GM18526 (cell line): ENCODE data around the gene ARHGAP10.

Experiments used
- POLR2A ChIP-seq: IDR thresholded peaks from 3 replicates; pipeline ENCODE4 v1.6.1; 2011; ENCODE audit not compliant: insufficient read length; ENCODE audit errors: extremely low read depth

The ARHGAP10 gene

GRCh38 chr4:148078061-148078460 is 346.2 kb downstream of the ARHGAP10 start:
- no peak for TF ChIP-seq POLR2A

- TF ChIP-seq POLR2A = no peak
Observed at GRCh38 chr4:148079961-148080360, 348.1 kb downstream of the ARHGAP10 start.

DNA sequence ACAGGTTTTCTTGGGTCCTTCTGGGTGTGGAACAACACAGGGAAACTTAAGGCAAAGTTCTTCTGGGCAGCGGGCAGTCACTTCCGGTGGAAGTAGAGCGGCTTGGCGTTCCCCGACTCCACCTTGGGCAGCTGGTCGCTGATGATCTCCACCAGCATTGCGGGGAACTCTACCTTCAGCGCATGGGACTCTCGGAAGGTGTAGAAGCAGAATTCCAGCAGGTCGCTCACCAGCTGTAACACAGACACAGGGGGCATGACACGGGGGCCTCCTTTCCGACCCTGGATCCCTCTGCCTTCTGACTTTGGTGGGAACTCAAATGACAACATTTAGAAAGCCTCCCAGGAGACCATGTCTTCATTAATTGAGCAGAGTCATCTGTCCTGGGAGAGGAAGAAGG is 349.4 kb downstream of the ARHGAP10 start:
- TF ChIP-seq POLR2A = no peak

DNA sequence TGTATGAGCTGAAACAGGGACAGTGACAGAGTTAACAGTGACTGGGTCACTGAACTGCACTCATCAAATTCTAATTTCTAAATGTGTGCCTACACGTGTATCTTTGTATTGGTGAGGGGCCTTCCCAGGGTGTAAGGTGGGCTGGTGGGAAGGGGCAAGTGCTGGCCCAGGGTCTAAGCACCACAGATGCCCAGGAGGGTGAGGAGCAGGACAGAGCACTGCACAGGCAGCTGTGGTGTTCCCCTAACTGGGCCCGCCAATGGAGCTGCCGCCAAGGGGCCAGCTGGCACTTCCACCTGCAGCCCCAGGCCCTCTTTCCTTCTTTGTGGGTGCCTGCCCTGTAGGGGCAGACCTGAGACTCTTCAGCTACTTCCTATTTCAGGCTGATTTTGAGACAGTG is 349.9 kb downstream of the ARHGAP10 start:
- no peak for TF ChIP-seq POLR2A

GRCh38 chr4:148089624-148090023 is 357.7 kb downstream of the ARHGAP10 start:
- no peak for TF ChIP-seq POLR2A

GRCh38 chr4:148090029-148090428 is 358.1 kb downstream of the ARHGAP10 start:
- TF ChIP-seq POLR2A = no peak

- no peak for TF ChIP-seq POLR2A
Observed at GRCh38 chr4:148090503-148091476, 358.9 kb downstream of the ARHGAP10 start.

GRCh38 chr4:148091896-148092295 is 360.0 kb downstream of the ARHGAP10 start:
- no peak for TF ChIP-seq POLR2A

DNA sequence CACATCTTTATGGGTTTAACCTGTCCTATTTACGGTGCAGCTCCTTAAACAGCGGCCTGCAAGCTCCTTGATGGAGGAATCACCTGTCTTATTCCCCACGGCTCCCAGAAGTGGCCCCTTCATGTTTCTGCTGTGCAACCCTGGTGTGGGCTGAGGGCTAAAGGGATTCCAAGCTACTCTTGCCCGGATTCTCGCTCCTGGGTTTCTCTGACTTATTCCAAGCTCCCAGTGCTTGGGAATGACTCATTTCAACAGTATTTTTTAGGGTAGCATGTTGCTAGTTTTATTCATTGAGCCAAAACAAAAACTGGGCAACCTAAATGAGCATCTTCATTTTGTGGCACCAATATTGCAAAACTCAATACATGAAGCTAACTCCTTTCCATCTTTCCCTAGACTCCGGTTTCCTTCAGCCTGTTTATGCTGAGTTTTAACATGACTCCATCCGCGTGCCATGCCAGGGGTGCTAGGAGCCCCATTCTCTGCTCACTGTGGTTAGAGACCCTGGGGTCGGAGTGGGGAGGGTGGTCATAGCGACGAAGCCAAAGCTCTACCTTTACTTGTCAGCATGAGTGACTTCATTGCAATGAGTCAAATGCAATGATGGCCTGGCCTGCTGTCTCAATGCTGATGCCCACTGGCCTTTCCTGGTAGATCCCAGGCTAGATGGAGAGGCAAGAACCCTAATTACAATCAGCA is 360.6 kb downstream of the ARHGAP10 start:
- no peak for TF ChIP-seq POLR2A

DNA sequence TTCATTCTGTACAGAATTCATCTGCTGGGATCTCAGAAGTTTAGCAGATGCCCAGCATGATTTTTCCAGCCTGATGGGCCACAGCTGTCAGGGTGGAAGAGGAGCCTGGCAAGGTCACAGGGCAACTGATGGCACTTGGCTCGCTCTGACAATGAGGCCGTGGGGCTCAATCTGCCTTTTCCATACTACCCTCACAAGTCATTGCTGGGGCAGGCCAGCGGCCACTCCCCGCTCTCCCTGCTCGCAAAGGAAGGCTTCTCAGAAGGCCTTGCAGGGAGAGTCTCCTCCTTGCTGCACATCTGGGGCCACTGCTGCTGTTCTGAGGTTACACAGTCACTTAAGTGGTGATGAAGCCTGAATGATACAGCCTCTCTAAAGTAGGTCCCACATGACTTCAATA is 361.2 kb downstream of the ARHGAP10 start:
- no peak for TF ChIP-seq POLR2A

DNA sequence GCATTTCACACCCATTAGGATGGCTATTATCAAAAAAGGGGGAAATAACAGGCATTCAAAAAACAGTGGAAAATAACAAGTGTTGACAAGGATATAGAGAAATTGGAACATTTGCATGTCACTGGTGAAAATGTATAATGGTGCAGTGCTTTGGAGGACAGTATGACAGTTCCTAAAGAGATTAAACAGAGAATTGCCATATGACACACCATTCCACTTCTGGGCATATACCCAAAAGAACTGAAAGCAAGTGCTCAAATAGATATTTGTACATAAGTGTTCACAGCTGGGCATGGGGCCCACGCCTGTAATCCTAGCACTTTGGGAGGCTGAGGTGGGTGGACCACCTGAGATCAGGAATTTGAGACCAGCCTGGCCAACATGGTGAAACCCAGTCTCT is 362.3 kb downstream of the ARHGAP10 start:
- TF ChIP-seq POLR2A = no peak

GRCh38 chr4:148095346-148095923 is 363.5 kb downstream of the ARHGAP10 start:
- no peak for TF ChIP-seq POLR2A

DNA sequence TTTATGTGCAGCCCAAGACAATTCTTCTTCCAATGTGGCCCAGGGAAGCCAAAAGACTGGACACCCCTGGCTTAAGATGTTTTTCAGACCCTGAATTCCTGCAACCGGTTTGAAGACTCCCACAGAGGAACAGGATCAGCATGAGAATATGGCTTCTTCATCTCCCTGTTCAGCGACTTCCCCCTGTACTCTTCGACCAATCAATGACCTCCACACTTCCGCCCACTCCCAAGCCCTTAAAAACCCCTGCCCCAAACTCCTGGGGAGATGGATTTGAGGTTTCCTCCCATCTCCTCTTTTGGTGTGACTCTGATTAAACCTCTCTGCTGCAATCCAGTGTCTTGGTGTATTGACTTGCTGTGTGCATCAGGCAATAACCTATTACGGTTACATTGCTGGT is 365.9 kb downstream of the ARHGAP10 start:
- TF ChIP-seq POLR2A = no peak

GRCh38 chr4:148101235-148101634 is 369.3 kb downstream of the ARHGAP10 start:
- TF ChIP-seq POLR2A = no peak

GRCh38 chr4:148101790-148102189 is 369.9 kb downstream of the ARHGAP10 start:
- no peak for TF ChIP-seq POLR2A
